ENCODE measurements around the gene DOCK2.

Gene DOCK2

DNA sequence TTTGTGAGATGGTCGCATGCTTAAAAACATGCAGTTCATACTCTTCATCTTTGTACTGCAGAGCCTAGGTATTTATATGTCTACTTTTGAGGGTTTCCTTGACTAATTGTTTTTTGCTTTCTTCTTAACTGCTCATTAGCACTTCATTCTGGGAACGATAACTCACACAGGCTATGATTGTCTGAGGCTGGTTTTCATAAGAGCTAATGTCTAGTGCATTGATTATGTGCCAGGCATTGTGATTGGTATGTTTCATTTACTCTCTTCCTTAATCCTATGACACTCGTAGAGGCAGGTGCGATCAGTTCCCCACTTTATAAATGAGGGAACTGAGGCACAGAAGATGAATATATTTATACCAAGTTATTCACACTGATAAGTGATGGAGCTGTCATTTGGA lies 249.6 kb downstream of the DOCK2 start:
- no peaks in the 10 kb centered on the region for H3K9me3 ChIP-seq (ENCODE audit: control insufficient read depth, insufficient read depth, low read length)
- no peaks in the 10 kb centered on the region for H3K79me2 ChIP-seq (ENCODE audit: control insufficient read depth, low read length)
- H3K36me3 ChIP-seq (ENCODE audit: control insufficient read depth, low read length), result 0 out of 2 replicates have a peak, but pooled peaks cover 4% of the 10 kb centered on the region
- no peak for TF ChIP-seq EZH2phosphoT487 (IDR thresholded peaks at IDR 0.05; ENCODE audit: borderline replicate concordance, low read length)
- TF ChIP-seq, protein P1, sequence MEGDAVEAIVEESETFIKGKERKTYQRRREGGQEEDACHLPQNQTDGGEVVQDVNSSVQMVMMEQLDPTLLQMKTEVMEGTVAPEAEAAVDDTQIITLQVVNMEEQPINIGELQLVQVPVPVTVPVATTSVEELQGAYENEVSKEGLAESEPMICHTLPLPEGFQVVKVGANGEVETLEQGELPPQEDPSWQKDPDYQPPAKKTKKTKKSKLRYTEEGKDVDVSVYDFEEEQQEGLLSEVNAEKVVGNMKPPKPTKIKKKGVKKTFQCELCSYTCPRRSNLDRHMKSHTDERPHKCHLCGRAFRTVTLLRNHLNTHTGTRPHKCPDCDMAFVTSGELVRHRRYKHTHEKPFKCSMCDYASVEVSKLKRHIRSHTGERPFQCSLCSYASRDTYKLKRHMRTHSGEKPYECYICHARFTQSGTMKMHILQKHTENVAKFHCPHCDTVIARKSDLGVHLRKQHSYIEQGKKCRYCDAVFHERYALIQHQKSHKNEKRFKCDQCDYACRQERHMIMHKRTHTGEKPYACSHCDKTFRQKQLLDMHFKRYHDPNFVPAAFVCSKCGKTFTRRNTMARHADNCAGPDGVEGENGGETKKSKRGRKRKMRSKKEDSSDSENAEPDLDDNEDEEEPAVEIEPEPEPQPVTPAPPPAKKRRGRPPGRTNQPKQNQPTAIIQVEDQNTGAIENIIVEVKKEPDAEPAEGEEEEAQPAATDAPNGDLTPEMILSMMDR (IDR thresholded peaks at IDR 0.05; ENCODE audit: low read depth, low read length, poor library complexity, severe bottlenecking), result no peak
- H4K20me1 ChIP-seq (ENCODE audit: control insufficient read depth, insufficient read depth, low read depth, low read length), result no peaks in the 10 kb centered on the region
- H3F3A ChIP-seq (ENCODE audit: control insufficient read depth, insufficient read depth), result no peaks in the 10 kb centered on the region
- no peaks in the 10 kb centered on the region for H3K9me2 ChIP-seq (replicated peaks; ENCODE audit: control insufficient read depth, low read length)
- no peak overlapping the region for H3K4me2 ChIP-seq (ENCODE audit: low read length)
- no peaks in the 10 kb centered on the region for H3K27me3 ChIP-seq (ENCODE audit: control insufficient read depth, low read length)
- no peak overlapping the region for H3K27ac ChIP-seq (ENCODE audit: low read depth, low read length)
- H3K4me3 ChIP-seq (ENCODE audit: low read length), result no peak overlapping the region
- no peaks in the 10 kb centered on the region; the same call in 1 of the 2 replicates for H3K4me1 ChIP-seq (ENCODE audit: control insufficient read depth, low read length)

DNA sequence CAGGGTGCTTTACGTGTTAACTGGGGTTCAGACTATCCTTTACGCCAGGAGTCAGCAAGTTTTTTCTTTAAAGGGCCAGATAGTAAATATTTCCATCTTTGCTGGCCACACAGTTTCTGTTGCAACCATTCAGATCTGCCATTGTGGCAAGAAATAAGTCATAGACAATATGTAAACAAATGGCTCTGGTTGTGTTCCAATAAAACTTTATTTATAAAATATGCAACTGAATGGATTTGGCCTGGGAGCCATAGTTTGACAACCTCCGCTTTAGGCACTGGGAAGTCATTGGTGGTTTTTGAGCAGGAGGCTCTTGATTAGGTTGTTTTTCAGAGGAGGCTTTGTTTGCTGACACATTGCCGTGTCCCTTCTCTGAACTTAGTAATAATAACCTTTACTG lies 252.5 kb downstream of the DOCK2 start:
- TF ChIP-seq, protein P1 (IDR thresholded peaks at IDR 0.05; ENCODE audit: low read depth, low read length, poor library complexity, severe bottlenecking), result no peak
- TF ChIP-seq EZH2phosphoT487 (IDR thresholded peaks at IDR 0.05; ENCODE audit: borderline replicate concordance, low read length), result no peak
- Histone ChIP-seq H3K4me3 (ENCODE audit: low read length) (no peak overlapping the region), H3K36me3 (ENCODE audit: control insufficient read depth, low read length) (peaks cover 13% of the 10 kb centered on the region; the same call in 1 of the 2 replicates), H3K79me2 (ENCODE audit: control insufficient read depth, low read length) (no peaks in the 10 kb centered on the region), H3K9me2 (replicated peaks; ENCODE audit: control insufficient read depth, low read length) (no peaks in the 10 kb centered on the region), H3K4me2 (ENCODE audit: low read length) (no peak overlapping the region), H3K27ac (ENCODE audit: low read depth, low read length) (no peak overlapping the region), H3F3A (ENCODE audit: control insufficient read depth, insufficient read depth) (no peaks in the 10 kb centered on the region), H4K20me1 (ENCODE audit: control insufficient read depth, insufficient read depth, low read depth, low read length) (no peaks in the 10 kb centered on the region), H3K4me1 (ENCODE audit: control insufficient read depth, low read length) (peaks cover 27% of the 10 kb centered on the region), H3K9me3 (ENCODE audit: control insufficient read depth, insufficient read depth, low read length) (no peaks in the 10 kb centered on the region), H3K27me3 (ENCODE audit: control insufficient read depth, low read length) (no peaks in the 10 kb centered on the region)

DNA sequence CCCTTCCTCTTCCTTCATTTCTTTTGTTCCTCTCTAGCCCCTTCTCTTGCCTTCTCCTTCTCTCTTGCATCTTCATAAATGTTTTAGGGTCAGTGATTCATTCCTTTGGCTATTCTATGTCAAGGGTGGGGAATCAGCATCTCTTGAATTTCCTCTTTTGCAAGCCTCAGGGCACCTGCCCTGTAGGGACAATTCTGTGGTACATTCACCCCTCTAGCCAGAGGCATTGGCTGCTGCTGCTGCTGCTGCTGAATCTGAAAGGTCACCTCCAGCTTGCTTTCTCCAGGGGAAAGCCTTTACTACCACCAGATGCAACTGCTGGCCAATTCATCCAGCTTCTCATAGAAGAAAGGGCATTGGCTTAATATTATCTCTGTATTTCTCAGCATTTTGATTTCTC lies 255.9 kb downstream of the DOCK2 start:
- H4K20me1 ChIP-seq (ENCODE audit: control insufficient read depth, insufficient read depth, low read depth, low read length), result no peaks in the 10 kb centered on the region
- peak overlapping the region; percentile 44 for H3K4me2 ChIP-seq (ENCODE audit: low read length)
- no peaks in the 10 kb centered on the region for H3K9me3 ChIP-seq (ENCODE audit: control insufficient read depth, insufficient read depth, low read length)
- no peaks in the 10 kb centered on the region for H3K79me2 ChIP-seq (ENCODE audit: control insufficient read depth, low read length)
- peaks cover 12% of the 10 kb centered on the region; the same call in 1 of the 2 replicates for H3K36me3 ChIP-seq (ENCODE audit: control insufficient read depth, low read length)
- TF ChIP-seq EZH2phosphoT487 (IDR thresholded peaks at IDR 0.05; ENCODE audit: borderline replicate concordance, low read length), result no peak
- TF ChIP-seq, protein P1 (IDR thresholded peaks at IDR 0.05; ENCODE audit: low read depth, low read length, poor library complexity, severe bottlenecking), result no peak
- H3K9me2 ChIP-seq (replicated peaks; ENCODE audit: control insufficient read depth, low read length), result no peaks in the 10 kb centered on the region
- no peaks in the 10 kb centered on the region for H3F3A ChIP-seq (ENCODE audit: control insufficient read depth, insufficient read depth)
- H3K4me3 ChIP-seq (ENCODE audit: low read length), result peak overlapping the region; percentile 27
- H3K27ac ChIP-seq (ENCODE audit: low read depth, low read length), result peak overlapping the region; percentile 21
- peaks cover 27% of the 10 kb centered on the region for H3K4me1 ChIP-seq (ENCODE audit: control insufficient read depth, low read length)
- H3K27me3 ChIP-seq (ENCODE audit: control insufficient read depth, low read length), result no peaks in the 10 kb centered on the region

Measured in DOHH2 (cell line).